GM19455 (cell line): ENCODE data around the gene CLEC17A.
"Not testable (repeated sequence)": the region's sequence is repeated elsewhere in the genome, so short reads cannot be mapped to it uniquely, and the experiment has no call there.

Experiments used
- ATAC-seq: cut with Tn5 transposase; IDR thresholded peaks from one replicate; pipeline ENCODE4 v1.9.1; 2021; ENCODE audit not compliant: unreplicated experiment

CLEC17A gene

DNA sequence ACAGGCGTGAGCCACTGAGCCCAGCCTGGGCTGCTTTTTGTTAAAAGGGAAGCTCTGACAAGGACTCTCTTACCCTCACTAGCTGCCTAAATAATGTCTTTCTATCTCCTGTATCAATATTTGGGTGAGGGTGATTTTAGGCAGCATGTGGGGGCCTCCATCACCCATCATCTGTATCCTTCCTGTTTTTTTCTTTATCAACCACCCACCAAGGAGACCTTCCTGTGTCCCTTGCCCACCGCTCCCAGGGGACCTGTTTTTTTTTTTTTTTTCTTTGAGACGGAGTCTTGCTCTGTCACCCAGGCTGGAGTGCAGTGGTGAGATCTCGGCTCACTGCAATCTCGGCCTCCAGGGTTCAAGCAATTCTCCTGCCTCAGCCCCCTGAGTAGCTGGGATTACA, 5.6 kb upstream of the CLEC17A start:
- no peak for ATAC-seq

DNA sequence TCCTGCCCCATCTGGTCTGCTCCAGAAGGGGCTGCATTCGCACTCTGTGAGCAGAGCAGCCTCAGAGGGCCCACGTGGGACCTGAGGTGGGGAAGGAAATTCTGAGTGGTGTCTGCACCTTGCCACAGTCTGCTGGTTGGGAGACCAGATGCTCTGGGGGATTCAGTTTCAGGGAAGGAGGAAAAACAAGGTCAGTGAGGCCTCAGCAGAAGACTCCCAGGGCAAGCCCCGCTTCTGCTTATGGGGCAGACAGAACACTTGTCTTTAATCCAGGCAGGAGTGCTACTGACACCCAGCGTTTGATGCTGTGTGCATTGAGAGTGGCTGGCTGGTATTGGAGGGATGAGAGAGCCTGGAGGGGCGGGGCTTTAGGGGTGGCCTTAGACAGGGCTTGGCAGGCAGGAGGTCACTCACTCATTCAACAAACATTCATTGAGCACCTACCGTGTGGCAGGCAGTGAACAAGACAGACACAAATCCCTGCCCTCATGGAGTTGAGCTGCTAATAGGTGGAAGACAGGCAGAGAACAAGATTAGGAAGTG, 4.9 kb upstream of the CLEC17A start:
- ATAC-seq, result no peak

DNA sequence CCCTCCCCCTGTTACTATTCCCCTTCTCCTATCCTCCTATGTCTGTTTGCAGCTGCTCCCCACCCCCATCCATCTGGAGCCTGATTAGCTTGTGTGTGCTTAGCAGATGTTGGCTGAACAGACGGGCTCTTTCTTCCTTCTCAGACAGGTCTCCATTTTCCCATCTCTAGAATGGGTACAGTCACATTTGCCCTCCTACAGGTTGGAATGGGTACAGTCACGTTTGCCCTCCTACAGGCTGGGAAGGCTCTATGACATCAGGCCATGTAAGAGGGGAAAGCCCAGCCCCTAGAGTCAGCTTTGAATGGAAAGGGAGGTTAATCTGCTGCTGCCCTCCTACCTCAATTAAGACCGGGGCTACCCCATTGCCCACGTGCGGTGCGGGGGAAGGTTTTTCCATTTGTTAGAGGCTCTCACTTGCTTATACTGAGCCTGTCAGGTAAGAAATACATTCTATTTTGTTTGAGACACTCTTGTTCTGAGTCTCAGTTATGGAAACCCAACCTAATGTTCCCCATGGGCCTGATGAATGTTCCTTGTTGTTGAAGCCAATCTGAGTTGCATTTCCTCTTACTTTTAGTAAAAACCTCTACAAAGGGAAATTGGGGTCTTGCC, 2.2 kb upstream of the CLEC17A start:
- no peak for ATAC-seq

DNA sequence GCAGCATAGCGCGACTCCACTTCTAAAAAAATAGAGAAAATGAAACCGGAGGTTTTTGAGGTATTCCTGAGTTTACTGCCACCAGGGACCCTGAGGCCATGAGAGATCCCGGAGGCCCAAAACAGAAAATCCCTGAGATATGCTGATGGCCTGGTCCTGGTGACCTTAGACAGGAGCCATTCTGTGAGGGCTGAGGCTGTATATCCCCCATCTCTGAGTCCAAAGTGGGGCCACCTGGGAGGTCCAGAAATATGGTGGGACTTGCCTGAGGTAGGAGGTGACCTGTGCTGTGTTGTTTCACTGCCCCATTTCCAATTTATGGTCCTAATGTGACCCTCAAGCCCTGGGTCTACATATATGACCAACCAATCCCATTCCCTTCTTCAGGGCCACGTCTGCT, 1.5 kb downstream of the CLEC17A start:
- ATAC-seq, result not testable (repeated sequence)

DNA sequence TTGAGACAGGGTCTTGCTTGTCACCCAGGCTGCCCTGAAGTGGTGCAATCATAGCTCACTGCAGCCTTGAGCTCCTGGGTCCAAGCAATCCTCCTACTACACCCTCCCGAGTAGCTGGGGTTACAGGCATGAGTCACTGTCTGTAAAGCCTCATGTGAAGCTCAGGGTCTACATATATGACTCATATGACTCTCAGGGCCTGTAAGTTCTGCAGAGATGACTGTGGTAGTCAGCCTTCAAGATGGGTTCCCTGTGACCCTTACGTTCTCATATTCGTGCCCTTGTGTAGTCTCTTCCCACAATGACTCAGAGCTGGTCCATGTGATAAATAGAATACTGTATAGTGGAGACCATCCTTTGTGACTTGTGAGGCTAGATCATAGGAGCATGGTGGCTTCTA, 2.3 kb downstream of the CLEC17A start:
- peak; percentile 57 for ATAC-seq

DNA sequence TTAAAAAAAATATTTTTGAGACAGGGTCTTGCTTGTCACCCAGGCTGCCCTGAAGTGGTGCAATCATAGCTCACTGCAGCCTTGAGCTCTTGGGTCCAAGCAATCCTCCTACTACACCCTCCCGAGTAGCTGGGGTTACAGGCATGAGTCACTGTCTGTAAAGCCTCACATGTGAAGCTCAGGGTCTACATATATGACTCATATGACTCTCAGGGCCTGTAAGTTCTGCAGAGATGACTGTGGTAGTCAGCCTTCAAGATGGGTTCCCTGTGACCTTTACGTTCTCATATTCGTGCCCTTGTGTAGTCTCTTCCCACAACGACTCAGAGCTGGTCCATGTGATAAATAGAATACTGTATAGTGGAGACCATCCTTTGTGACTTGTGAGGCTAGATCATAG, 6.5 kb downstream of the CLEC17A start:
- ATAC-seq, result not testable (repeated sequence)

DNA sequence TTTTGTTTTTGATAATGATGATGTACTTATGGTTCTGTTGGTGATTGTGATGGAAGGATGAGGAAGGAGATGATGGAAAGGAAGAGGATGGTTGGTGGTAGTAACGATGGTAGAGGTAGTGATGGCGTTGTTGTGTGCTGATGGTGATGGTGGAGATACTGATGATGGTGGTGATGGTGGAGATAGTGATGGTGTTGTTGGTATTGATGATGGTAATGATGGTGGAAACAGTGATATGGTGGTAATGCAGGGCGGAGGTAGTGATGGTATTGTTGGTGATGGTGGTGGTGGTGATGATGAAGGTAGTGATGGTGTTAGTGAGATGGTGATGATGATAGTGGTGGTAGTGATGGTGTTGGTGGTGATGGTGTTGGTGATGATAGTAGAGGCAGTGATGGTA, 12.7 kb downstream of the CLEC17A start:
- ATAC-seq, result no peak

DNA sequence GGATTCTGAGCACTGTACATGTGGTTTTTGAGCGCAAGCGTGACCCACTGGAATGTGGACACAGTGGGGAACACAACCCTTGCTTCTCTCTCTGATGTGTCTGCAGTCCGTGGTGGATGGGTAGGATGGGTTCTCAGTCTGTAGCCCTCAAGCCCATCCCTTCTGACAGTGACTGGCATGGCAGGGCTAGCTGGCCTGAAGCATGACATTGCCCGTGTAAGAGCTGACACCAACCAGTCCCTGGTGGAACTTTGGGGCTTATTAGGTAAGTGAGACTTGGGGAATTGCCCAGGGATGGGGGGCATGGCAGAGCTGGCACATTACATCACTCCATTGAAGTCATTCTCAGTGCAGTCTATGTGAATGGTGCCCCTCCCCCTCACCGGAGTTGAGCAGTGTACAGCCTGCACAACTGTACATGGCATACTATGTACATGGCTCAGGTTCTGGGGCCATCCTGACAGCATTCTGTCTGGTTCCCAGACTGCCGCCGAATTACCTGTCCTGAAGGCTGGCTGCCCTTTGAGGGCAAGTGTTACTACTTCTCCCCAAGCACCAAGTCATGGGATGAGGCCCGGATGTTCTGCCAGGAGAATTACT, 16.8 kb downstream of the CLEC17A start:
- ATAC-seq, result no peak

DNA sequence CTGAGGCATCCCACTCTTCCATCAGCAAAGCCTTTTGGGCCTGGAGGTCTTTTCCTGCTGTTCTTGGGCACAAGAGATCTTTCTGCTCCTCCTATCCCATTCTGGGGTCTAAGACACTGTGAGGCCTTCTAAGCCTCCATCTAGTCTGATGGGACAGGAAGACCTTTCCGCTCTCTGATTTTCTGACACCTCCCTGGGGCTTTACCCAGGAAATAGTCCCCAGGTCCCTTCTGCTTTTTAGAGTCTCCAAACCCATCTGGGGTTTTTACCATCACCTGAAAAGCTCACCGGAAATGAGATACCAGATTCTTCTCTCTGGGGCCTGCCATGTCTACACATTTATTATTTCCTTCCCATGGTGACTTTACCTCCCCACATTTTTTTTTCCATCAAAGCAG, 21.1 kb downstream of the CLEC17A start:
- no peak for ATAC-seq

DNA sequence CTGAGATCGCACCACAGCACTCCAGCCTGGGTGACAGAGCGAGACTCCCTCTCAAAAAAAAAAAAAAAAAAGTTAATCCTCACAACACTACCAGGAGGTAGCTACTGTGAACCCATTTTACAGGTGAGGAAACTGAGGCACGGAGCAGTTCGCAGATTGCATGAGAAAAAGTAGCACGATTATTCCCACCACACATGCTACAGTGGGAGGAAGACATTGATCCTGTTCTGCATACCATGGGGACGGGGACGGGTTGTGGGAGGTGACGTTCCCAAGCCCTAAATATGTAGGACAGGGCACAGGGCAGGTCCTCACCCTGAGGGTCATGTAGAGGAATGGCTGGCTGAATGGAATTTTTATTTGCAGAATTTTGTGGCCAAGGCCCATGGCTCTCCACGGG, 23.7 kb downstream of the CLEC17A start:
- no peak for ATAC-seq

DNA sequence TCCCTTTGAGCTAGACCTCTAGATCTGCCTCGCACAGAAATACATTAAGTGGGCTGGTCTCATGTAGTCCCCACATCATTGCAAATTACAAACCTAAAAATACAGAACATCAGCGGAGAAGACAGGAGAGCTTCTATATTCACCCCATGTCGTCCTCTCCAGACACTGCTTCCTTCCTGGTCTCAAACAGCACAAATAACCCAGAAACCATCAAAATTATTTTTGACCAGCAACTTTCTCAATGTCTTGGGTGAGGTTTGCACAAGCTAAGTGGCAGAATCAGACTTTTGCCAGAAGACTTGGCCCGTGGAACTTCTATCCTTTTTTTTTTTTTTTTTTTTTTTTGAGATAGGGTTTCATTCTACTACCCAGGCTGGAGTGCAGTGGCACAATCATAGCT, 28.2 kb downstream of the CLEC17A start:
- ATAC-seq, result no peak

DNA sequence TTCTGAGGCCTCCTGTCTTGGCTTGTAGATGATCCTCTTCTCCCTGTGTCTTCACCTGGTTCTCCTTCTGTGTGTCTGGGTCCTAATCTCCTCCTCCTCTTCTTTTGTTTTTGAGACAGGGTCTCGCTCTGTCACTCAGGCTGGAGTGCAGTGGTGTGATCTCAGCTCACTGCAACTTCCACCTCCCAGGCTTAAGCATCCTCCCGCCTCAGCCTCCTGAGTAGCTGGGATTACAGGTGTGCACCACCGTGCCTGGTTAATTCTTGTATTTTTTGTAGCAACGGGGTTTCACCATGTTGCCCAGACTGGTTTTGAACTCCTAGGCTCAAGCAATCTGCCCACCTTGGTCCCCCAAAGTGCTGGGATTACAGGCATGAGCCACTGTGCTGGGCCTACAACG, 29.4 kb downstream of the CLEC17A start:
- ATAC-seq, result not testable (repeated sequence)

DNA sequence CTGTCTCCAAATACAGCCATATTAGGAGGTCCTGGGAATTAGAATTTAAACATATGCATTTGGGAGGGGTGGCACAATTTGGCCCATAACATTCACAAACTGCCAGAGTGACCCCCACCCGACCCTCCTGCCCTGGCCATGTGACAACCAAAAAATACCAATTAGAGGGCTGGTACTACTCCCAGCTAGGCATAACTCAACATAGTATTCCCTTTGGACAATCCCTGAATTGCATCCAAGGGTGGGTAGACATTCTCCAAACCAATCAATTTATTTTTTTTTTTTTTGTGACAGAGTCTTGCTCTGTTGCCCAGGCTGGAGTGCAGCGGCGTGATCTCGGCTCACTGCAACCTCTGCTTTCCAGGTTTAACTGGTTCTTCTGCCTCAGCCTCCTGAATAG, 29.8 kb downstream of the CLEC17A start:
- ATAC-seq, result no peak

DNA sequence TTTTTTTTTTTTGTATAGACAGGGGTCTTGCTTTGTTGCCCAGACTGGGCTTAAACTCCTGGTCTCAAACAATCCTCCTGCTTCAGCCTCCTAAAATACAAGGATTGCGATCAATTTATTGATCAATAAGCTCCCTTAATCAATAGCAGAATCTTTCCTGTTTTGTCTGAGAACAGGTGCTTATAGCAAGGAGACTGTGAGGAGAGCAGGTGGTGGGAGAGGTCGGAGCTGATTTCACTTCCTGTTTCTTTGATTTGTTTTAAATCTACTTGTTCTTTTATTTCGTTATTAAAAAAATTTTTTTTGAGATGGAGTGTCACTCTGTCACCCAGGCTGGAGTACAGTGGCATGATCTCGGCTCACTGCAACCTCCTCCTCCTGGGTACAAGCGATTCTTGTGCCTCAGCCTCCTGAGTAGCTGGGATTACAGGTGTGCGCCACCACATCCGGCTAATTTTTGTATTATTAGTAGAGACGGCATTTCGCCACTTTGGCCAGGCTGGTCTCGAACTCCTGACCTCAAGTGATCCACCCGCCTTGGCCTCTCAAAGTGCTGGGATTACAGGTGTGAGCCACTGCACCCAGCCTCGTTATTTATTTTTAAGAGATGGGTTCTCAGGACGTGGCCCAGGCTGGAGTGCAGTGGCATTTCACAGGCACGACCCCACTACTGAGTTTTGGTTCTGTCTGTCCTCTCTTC, 30.7 kb downstream of the CLEC17A start:
- not testable (repeated sequence) for ATAC-seq

DNA sequence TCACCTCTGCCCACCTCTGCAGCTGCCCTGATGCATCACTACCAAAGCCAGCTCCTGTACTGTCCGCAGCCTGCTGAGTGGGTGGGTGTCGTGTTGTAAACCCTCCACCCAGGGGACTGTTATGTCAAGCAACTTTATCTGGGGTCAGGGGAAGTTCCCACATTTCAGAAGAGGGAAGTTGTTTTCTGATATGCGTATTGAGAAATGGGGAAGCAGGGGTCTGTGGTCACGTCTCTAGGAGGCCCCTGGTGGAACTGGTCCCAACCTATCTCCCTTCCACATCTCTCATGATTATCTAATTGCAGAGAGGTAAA, 31.2 kb downstream of the CLEC17A start:
- no peak for ATAC-seq

DNA sequence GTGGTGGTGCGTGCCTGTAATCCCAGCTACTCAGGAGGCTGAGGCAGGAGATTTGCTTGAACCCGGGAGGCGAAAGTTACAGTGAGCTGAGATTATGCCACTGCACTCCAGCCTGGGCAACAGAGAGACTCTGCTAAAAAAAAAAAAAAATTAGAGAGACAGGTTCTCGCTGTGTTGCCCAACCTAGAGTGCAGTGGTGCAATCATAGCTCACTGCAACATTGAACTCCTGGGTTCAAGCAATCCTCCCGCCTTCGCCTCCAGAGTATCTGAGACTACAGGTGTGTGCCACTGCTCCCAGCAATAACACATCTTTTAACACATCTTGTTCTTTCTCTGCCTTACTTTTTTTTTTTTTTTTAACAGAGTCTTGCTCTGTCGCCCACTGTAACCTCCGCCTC, 32.7 kb downstream of the CLEC17A start:
- no peak for ATAC-seq

DNA sequence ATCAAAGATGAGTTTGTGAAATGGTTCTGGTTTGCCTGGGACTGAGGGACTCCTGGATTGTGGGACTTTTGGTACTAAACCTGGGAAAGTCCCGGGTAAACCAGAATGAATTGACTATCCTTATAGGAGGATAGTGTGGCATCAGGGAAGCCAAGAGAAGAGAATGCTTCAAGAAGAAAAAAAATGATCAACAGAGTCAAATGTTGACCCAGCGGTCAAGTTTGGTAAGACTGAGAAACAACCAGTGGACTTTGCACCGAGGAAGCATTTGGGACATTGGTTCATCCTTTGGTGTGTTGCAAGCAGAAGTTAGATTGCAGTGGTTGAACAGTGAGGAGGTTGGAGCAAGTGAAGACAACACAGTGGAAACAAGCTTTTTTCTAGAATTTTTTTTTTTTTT, 33.5 kb downstream of the CLEC17A start:
- ATAC-seq, result no peak

DNA sequence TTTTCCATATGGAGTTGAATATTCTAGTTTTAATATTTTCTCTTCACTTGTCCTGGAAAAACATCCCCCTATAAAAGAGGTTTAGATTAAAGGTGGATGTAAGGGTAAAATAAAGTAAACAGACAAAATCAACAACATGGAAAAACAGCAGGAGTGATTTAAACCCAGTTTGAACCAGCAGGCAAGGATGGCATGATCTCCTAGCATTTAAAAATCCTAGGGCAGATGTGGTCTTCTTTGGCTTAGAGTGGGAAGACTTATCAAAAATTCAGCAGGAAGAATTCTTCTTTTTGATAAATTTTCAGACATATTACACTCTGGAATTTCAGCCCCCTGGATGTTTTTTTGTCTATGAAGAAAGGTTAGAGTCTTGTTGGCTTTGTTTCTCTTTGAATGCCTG, 36.5 kb downstream of the CLEC17A start:
- no peak for ATAC-seq

DNA sequence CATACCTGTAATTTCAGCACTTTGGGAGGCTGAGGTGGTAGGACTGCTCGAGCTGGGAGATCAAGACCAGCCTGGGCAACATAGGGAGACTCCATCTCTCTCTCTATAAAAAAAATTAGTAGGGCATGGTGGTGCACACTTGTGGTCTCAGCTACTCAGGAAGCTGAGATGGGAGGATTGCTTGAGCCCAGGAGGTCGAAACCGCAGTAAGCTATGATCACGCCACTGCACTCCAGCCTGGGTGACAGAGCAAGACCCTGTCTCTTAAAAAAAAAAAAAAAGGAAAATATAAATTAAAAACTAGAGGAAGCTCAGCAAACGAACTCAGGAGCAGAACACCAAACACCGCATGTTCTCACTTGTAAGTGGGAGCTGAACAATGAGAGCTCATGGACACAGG, 41.6 kb downstream of the CLEC17A start:
- not testable (repeated sequence) for ATAC-seq

DNA sequence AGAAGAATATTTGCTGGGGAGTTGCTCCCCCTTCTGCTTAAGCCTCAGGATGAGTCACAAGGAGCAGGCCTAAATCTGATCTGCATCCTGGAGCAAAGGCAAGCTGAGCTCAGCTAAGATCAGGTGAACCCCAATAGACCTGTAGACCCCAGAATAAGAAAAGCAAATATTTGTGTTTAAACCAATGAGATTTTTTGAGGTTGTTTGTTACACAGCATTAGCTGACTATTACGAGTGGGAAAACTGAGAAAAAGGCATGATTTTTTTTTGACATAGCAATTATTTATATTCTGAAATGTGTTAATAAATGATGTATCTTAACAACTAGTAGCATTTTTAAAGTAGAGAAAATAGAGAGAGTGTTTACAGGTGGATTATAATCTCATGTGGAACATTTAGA, 46.7 kb downstream of the CLEC17A start:
- ATAC-seq, result no peak

DNA sequence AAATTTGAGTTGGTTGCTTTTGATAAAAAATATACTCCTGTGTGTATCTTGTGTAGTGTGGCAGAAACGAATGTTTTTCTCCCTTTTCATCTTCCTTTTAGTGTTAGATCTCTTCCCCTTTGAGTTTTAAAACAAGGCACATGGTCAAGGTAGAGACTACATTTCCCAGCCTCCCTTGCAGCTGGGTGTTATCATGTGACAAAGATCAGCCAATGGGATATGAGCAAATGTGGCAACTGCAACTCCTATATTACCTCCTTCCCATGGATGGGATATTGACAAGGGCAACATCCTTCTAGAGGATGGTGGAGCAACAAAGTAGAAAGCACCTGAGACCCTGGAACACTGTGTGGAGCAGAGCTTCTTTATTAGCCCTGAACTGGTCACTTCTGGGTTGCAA, 49.4 kb downstream of the CLEC17A start:
- ATAC-seq, result no peak

DNA sequence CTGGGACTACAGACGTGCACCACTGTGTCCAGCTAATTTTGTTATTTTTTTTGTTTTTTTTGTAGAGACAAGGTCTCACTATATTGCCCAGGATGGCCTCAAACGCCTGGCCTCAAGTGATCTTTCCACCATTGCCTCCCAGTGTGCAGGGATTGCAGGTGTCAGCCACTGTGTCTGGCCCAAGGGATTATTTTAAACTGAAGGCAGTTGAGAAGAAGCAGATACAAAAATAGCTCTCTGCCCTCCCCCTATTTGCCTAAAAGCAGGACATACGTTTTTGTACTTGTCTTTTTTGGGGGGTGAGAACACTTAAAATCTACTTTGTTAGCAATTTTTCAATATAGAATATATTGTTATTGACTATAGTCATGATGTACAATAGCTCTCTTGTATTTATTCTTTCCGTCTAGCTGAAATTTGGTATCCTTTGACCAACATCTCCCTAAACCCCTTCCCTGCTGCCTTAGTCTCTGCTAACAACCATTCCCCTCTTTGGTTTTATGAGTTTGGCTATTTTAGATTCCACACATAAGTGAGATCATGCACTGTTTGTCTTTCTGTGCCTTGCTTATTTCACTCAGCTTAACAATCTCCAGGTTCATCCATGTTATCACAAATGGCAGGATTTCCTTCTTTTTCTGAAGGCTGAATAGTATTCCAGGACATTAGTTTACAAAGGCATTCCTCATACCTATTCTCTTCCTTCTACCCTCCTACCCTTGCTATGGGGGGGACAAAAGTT, 56.8 kb downstream of the CLEC17A start:
- no peak for ATAC-seq
